K562 (cell line): ENCODE results near the gene PRKCE.

Source experiments
- CTCF ChIP-seq, 3 experiments: IDR thresholded peaks in 2 of 3; conservative IDR thresholded peaks in 1 of 3; 2 replicates each; pipeline ENCODE4 v1.5.1; 2011 to 2012; ENCODE audit warnings: low read length in 3 of 3, mild to moderate bottlenecking in 3 of 3, control low read depth in 2 of 3, improper control_type of control experiment in 1 of 3, inconsistent platforms in 1 of 3, low read depth in 1 of 3, mixed read lengths in 1 of 3, moderate library complexity in 1 of 3; ENCODE audit not compliant: insufficient read depth in 2 of 3
- EZH2 ChIP-seq: IDR thresholded peaks from 2 replicates; pipeline ENCODE4 v1.6.1; 2012; ENCODE audit warnings: low read depth, mild to moderate bottlenecking, inconsistent platforms, low read length, borderline replicate concordance
- GABPB1 ChIP-seq: sonication (generic); formaldehyde crosslinking; IDR thresholded peaks from 2 replicates; pipeline ENCODE4 v1.8.0; 2022; ENCODE audit warnings: mild to moderate bottlenecking, missing genetic modification reagents
- MAZ ChIP-seq, 2 experiments: fragments of 450-650 bp in 1 of 2; sonication (generic) in 1 of 2; formaldehyde crosslinking; IDR thresholded peaks in 1 of 2; conservative IDR thresholded peaks in 1 of 2; 2 replicates each; pipeline versions ENCODE4 v1.4.0 to v1.5.0; 2020; ENCODE audit warnings: mild to moderate bottlenecking in 1 of 2, missing genetic modification reagents in 1 of 2
- POLR2A ChIP-seq: fragments of 450-650 bp; conservative IDR thresholded peaks from 2 replicates; pipeline ENCODE4 v1.6.1; 2016
- SPI1 ChIP-seq: IDR thresholded peaks from 2 replicates; pipeline ENCODE4 v1.6.1; 2011; ENCODE audit warnings: low read depth, low read length, control low read depth, borderline replicate concordance
- STAG1 ChIP-seq: sonication (generic); formaldehyde crosslinking; IDR thresholded peaks from 2 replicates; pipeline ENCODE4 v1.5.0; 2020; ENCODE audit warnings: missing genetic modification reagents, borderline replicate concordance
- TAF1 ChIP-seq: IDR thresholded peaks from 2 replicates; pipeline ENCODE4 v1.6.1; 2011; ENCODE audit warnings: mild to moderate bottlenecking, low read length, moderate library complexity; ENCODE audit not compliant: insufficient read depth, control insufficient read depth, severe bottlenecking; ENCODE audit errors: extremely low read depth
- ZBTB1 ChIP-seq: sonication (generic); formaldehyde crosslinking; IDR thresholded peaks from 2 replicates; pipeline ENCODE4 v1.8.1; 2023; ENCODE audit warnings: missing genetic modification reagents, low read depth, mild to moderate bottlenecking, borderline replicate concordance
- ZBTB2 ChIP-seq: fragments of 450-650 bp; IDR thresholded peaks from 2 replicates; pipeline ENCODE4 v1.6.1; 2016; ENCODE audit warnings: antibody characterized with exemption
- ZNF609 ChIP-seq: sonication (generic); formaldehyde crosslinking; IDR thresholded peaks from 2 replicates; pipeline ENCODE4 v1.8.1; 2023; ENCODE audit warnings: missing genetic modification reagents, mild to moderate bottlenecking, borderline replicate concordance
- TF ChIP-seq, protein P1 (sequence below): sonication (generic); formaldehyde crosslinking; IDR thresholded peaks from 2 replicates; pipeline ENCODE4 v1.8.1; 2023; ENCODE audit warnings: mild to moderate bottlenecking, missing genetic modification reagents

DNA sequence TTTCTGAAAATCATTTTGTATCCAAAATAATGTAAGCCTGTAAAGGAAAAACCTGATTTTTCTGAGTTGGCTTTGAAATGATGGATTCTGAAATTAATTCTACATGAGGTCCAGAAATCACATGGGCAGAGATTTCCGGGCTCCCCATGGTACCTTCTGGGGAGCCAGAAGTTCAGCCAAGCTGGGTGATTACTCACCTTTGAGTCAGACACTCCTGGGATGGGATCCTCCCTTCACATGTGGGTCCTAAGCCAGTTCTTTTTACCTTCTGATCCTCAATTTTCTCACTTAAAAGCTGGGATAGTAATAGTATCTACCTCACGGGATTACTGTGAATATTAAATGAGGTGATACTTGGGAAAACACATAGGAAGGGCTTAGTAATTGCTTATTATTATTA lies 465.9 kb downstream of the PRKCE start:
- TF ChIP-seq STAG1 (no peak), POLR2A (no peak), ZBTB2 (no peak), EZH2 (no peak), TAF1 (no peak), GABPB1 (CRISPR knock-in tag) (no peak), CTCF (IDR thresholded peaks at IDR 0.05 in 2 of 3, conservative IDR thresholded peaks at IDR 0.05 in 1 of 3; ENCODE audit: insufficient read depth in 2 of 3, low read depth in 1 of 3, low read length in 3 of 3) (no peak), ZBTB1 (CRISPR knock-in tag) (no peak), MAZ (CRISPR knock-in tag; conservative IDR thresholded peaks at IDR 0.05 in 1 of 2, IDR thresholded peaks at IDR 0.05 in 1 of 2) (no peak), SPI1 (no peak), ZNF609 (no peak)
- TF ChIP-seq, protein P1, sequence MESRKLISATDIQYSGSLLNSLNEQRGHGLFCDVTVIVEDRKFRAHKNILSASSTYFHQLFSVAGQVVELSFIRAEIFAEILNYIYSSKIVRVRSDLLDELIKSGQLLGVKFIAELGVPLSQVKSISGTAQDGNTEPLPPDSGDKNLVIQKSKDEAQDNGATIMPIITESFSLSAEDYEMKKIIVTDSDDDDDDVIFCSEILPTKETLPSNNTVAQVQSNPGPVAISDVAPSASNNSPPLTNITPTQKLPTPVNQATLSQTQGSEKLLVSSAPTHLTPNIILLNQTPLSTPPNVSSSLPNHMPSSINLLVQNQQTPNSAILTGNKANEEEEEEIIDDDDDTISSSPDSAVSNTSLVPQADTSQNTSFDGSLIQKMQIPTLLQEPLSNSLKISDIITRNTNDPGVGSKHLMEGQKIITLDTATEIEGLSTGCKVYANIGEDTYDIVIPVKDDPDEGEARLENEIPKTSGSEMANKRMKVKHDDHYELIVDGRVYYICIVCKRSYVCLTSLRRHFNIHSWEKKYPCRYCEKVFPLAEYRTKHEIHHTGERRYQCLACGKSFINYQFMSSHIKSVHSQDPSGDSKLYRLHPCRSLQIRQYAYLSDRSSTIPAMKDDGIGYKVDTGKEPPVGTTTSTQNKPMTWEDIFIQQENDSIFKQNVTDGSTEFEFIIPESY (CRISPR knock-in tag), result no peak
